Loucy (cell line): ENCODE results near the gene PDLIM3.

Source experiments
- CTCF ChIP-seq: fragments of 200-600 bp; sonication (generic); conservative IDR thresholded peaks from 2 replicates; pipeline ENCODE4 v1.5.1; 2014; ENCODE audit warnings: mild to moderate bottlenecking, antibody characterized with exemption, low read length
- EZH2phosphoT487 ChIP-seq: fragments of 200-600 bp; IDR thresholded peaks from 2 replicates; pipeline ENCODE4 v1.6.1; 2018; ENCODE audit warnings: antibody characterized with exemption, mild to moderate bottlenecking, moderate library complexity, borderline replicate concordance

- TF ChIP-seq CTCF (no peak), EZH2phosphoT487 (no peak)
Observed at GRCh38 chr4:185504098-185505047, 30.9 kb downstream of the PDLIM3 start.
